HFFc6 (cell line): ENCODE results near the gene ATF7IP2. TPM values are rescaled to one million over a fixed set of nuclear protein-coding genes. Genes with fewer than 3 reads are reported as not detected.
"Not testable (repeated sequence)": the region's sequence is repeated elsewhere in the genome, so short reads cannot be mapped to it uniquely, and the experiment has no call there.

Experiments used
- DNase-seq: peaks from one replicate; pipeline ENCODE4 v3.0.0-alpha.2; 2018
- H3K27ac Mint-ChIP-seq: 2 replicates; pipeline ENCODE4 v1.8.0; 2020; ENCODE audit warnings: mild to moderate bottlenecking, mixed read lengths
- H3K27me3 Mint-ChIP-seq: 2 replicates; pipeline ENCODE4 v1.8.0; 2021; ENCODE audit warnings: mild to moderate bottlenecking, moderate library complexity, mixed read lengths; ENCODE audit not compliant: insufficient read depth
- H3K36me3 Mint-ChIP-seq: 2 replicates; pipeline ENCODE4 v1.8.0; 2021; ENCODE audit warnings: low read depth, mixed read lengths
- H3K4me1 Mint-ChIP-seq: 2 replicates; pipeline ENCODE4 v1.8.0; 2020; ENCODE audit warnings: low read depth, mixed read lengths
- H3K4me3 Mint-ChIP-seq: 2 replicates; pipeline ENCODE4 v1.8.0; 2020; ENCODE audit warnings: mild to moderate bottlenecking, moderate library complexity, mixed read lengths
- H3K9me3 Mint-ChIP-seq: 2 replicates; pipeline ENCODE4 v1.8.0; 2020; ENCODE audit warnings: mild to moderate bottlenecking, mixed read lengths
- total RNA-seq, 6 experiments: library from RNA; stranded (reverse); fragmentation: NEBNext Ultra II Directional; extraction: Animal tissue kit (Norgen Biotek cat#: 25700); gene quantifications; 2 replicates in 1 of 6; 3 replicates in 5 of 6; pipeline ENCODE4 v1.2.3, GENCODE V29; 2021
- TF ChIP-seq, protein P1 (sequence below): fragments of 200-600 bp; sonication (generic); IDR thresholded peaks from 2 replicates; pipeline ENCODE4 v1.5.0; 2021; ENCODE audit warnings: antibody characterized with exemption, mild to moderate bottlenecking

Gene ATF7IP2
- total RNA-seq, 6 experiments from 2014 or later, result 0.22 to 1.2 (median 0.62) TPM; not detected in 2

DNA sequence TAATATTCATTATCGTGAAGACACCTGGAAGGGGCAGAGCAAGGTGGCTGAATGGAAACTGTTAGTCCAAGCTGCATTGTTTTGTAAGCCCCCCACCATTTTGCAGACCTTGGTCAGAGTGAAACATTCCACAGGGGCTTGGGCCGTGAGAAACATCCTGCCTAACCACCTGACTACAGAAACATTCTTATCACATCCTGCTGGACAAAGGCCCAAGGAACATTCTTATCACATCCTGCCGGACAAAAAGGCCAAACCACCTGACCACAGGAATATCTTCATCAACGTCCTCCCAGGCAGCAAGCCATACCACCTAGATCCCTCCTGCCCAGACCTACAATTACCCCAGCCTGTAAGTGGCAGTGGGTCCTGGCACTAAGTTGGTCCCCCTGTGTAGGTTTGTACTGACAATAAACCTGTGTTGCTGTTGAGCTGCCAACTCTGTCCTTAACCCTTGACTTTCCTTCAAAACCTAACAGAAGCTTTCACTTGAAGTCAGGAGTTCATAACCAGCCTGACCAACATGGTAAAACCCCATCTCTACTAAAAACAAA, 19.6 kb downstream of the ATF7IP2 start:
- no peaks in the 10 kb centered on the region for H3K4me1 Mint-ChIP-seq
- peaks cover 51% of the 10 kb centered on the region for H3K9me3 Mint-ChIP-seq
- TF ChIP-seq, protein P1, sequence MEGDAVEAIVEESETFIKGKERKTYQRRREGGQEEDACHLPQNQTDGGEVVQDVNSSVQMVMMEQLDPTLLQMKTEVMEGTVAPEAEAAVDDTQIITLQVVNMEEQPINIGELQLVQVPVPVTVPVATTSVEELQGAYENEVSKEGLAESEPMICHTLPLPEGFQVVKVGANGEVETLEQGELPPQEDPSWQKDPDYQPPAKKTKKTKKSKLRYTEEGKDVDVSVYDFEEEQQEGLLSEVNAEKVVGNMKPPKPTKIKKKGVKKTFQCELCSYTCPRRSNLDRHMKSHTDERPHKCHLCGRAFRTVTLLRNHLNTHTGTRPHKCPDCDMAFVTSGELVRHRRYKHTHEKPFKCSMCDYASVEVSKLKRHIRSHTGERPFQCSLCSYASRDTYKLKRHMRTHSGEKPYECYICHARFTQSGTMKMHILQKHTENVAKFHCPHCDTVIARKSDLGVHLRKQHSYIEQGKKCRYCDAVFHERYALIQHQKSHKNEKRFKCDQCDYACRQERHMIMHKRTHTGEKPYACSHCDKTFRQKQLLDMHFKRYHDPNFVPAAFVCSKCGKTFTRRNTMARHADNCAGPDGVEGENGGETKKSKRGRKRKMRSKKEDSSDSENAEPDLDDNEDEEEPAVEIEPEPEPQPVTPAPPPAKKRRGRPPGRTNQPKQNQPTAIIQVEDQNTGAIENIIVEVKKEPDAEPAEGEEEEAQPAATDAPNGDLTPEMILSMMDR, result no peak
- DNase-seq, result no peak
- H3K36me3 Mint-ChIP-seq, result peaks cover 12% of the 10 kb centered on the region; the same call in 1 of the 2 replicates
- H3K27me3 Mint-ChIP-seq, result no peaks in the 10 kb centered on the region; the same call in 1 of the 2 replicates
- no peak overlapping the region for H3K4me3 Mint-ChIP-seq
- no peak overlapping the region for H3K27ac Mint-ChIP-seq

DNA sequence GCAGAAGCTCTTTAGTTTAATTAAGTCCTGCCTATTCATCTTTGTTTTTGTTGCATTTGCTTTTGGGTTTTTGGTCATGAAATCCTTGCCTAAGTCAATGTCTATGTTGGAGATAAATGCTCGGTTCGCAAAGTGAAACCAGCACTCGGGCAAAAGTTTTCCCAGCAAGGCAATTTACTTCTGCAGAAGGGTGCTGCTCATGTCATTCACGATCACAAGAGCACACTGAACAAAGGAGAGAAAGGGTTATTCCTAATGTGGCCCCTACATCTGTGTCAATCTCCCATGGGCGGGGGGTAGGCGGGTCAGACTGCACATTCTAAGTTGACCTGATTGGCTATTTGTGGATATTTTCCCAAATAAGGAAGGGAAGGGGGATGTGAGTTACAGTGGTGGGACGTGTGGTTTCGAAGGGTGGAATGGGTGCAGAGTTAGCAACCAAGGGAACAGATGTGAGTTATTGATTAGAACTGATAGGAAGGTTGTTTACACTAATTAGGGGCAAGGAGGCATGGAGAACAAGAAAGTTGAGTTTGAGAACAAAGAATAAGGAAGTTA, 23.0 kb downstream of the ATF7IP2 start:
- Mint-ChIP-seq H3K36me3 (peaks cover 8% of the 10 kb centered on the region; the same call in 1 of the 2 replicates), H3K27ac (no peak overlapping the region), H3K27me3 (no peaks in the 10 kb centered on the region; the same call in 1 of the 2 replicates), H3K9me3 (peaks cover 64% of the 10 kb centered on the region), H3K4me1 (no peaks in the 10 kb centered on the region), H3K4me3 (no peak overlapping the region)
- DNase-seq, result no peak
- TF ChIP-seq, protein P1, result no peak

DNA sequence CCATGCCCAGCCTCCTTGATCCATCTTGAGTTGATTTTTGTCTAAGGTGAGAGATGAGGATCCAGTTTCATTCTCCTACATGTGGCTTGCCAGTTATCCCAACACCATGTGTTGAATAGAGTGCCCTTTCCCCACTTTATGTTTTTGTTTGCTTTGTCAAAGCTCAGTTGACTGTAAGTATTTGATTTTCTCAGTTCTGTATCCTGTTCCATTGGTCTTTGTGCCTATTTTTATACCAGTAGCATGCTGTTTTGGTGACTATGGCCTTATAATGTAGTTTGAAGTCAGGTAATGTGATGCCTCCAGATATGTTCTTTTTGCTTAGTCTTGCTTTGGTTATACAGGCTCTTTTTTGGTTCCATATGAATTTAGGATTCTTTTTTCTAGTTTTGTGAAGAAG, 23.9 kb downstream of the ATF7IP2 start:
- H3K4me1 Mint-ChIP-seq, H3K4me3 Mint-ChIP-seq, H3K27ac Mint-ChIP-seq, H3K36me3 Mint-ChIP-seq, H3K27me3 Mint-ChIP-seq, DNase-seq: not testable (repeated sequence)
- peaks cover 72% of the 10 kb centered on the region for H3K9me3 Mint-ChIP-seq

DNA sequence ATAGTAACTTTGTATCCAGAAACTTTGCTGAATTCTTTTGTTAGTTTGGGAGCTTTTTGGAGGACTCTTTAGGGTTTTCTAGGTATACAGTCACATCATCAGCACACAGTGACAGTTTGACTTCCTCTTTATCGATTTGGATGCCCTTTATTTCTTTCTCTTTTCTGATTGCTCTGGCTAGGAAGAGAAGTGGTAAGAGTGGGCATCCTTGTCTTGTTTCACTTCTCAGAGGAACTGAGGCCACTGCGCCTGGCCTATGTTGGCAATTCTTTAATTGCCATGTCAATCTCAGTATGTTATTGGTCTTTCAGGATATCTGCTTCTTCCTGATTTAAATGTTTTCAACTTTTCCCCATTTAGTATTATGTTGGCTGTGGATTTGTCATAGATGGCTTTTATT, 24.6 kb downstream of the ATF7IP2 start:
- H3K4me1 Mint-ChIP-seq, result no peaks in the 10 kb centered on the region
- TF ChIP-seq, protein P1, result no peak
- H3K4me3 Mint-ChIP-seq, result no peak overlapping the region
- DNase-seq, result no peak
- peaks cover 73% of the 10 kb centered on the region for H3K9me3 Mint-ChIP-seq
- H3K36me3 Mint-ChIP-seq, result peaks cover 8% of the 10 kb centered on the region; the same call in 1 of the 2 replicates
- H3K27me3 Mint-ChIP-seq, result no peaks in the 10 kb centered on the region; the same call in none of the 2 replicates
- H3K27ac Mint-ChIP-seq, result no peak overlapping the region

DNA sequence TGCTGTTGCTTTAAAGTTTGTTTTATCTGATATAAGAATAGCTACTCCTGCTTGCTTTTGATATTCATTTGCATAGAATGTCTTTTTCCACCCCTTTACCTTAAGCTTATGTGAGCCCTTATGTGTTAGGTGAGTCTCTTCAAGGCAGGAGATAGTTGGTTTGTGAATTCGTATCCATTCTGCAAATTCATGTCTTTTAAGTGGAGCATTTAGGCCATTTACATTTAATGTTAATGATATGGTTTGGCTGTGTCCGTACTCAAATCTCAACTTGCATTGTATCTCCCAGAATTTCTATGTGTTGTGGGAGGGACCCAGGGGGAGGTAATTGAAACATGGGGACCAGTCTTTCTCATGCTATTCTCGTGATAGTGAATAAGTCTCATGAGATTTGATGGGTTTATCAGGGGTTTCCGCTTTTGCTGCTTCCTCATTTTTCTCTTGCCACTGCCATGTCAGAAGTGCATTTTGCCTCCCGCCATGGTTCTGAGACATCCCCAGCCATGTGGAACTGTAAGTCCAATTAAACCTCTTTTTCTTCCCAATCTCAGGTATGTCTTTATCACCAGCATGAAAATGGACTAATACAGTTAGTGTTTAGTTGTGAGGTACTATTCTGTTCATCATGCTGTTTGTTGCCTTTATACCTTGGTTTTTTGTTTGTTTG, 27.2 kb downstream of the ATF7IP2 start:
- no peak for DNase-seq
- Mint-ChIP-seq H3K4me3 (no peak overlapping the region), H3K27ac (no peak overlapping the region), H3K36me3 (peaks cover 5% of the 10 kb centered on the region; the same call in 1 of the 2 replicates), H3K9me3 (peaks cover 82% of the 10 kb centered on the region), H3K4me1 (no peaks in the 10 kb centered on the region), H3K27me3 (no peaks in the 10 kb centered on the region; the same call in none of the 2 replicates)
- TF ChIP-seq, protein P1, result no peak

- not testable (repeated sequence) for H3K36me3 Mint-ChIP-seq
These were observed 32.3 kb downstream of the ATF7IP2 start for GRCh38 chr16:10418204-10418603.

More at GRCh38 chr16:10418204-10418603, 32.3 kb downstream of the ATF7IP2 start:
- H3K9me3 Mint-ChIP-seq, result peaks cover 48% of the 10 kb centered on the region
- not testable (repeated sequence) for H3K27ac Mint-ChIP-seq, H3K27me3 Mint-ChIP-seq, H3K4me3 Mint-ChIP-seq, DNase-seq, H3K4me1 Mint-ChIP-seq
